GM20431 (cell line): ENCODE results near the gene CATSPERZ.

ENCODE experiments used
- in situ Hi-C: fragments of 300-500 bp; cut with MseI, MboI; formaldehyde crosslinking; loops from one replicate; pipeline ENCODE4 v1.15.0; 2020; ENCODE audit warnings: low sequenced_read_pairs; ENCODE audit not compliant: unreplicated experiment

Gene CATSPERZ

GRCh38 chr11:64263021-64263946 lies 36.9 kb upstream of the CATSPERZ start:
- in situ Hi-C loops: no loop called here

GRCh38 chr11:64263947-64264317 lies 36.2 kb upstream of the CATSPERZ start:
- in situ Hi-C loops: no loop called here

- in situ Hi-C loops: no loop called here
Observed at GRCh38 chr11:64264371-64264852, 35.7 kb upstream of the CATSPERZ start.

GRCh38 chr11:64265176-64266160 lies 34.7 kb upstream of the CATSPERZ start:
- in situ Hi-C loops: no loop called here

- in situ Hi-C loops: no loop called here
Observed at GRCh38 chr11:64266339-64266738, 33.8 kb upstream of the CATSPERZ start.

- in situ Hi-C loops: no loop called here
Observed at GRCh38 chr11:64267207-64267945, 32.8 kb upstream of the CATSPERZ start.

GRCh38 chr11:64268025-64268892 lies 31.9 kb upstream of the CATSPERZ start:
- in situ Hi-C loops: no loop called here

- in situ Hi-C loops: no loop called here
Observed at GRCh38 chr11:64268893-64269539, 31.1 kb upstream of the CATSPERZ start.

GRCh38 chr11:64269540-64270220 lies 30.5 kb upstream of the CATSPERZ start:
- in situ Hi-C loops: no loop called here

- in situ Hi-C loops: no loop called here
Observed at GRCh38 chr11:64275031-64275800, 24.9 kb upstream of the CATSPERZ start.

- in situ Hi-C loops: no loop called here
Observed at GRCh38 chr11:64275841-64276240, 24.3 kb upstream of the CATSPERZ start.

GRCh38 chr11:64276653-64277431 lies 23.3 kb upstream of the CATSPERZ start:
- in situ Hi-C loops: no loop called here

- in situ Hi-C loops: no loop called here
Observed at GRCh38 chr11:64278576-64279190, 21.5 kb upstream of the CATSPERZ start.

- in situ Hi-C loops: no loop called here
Observed at GRCh38 chr11:64281957-64282770, 18.0 kb upstream of the CATSPERZ start.

- in situ Hi-C loops: no loop called here
Observed at GRCh38 chr11:64283092-64283491, 17.1 kb upstream of the CATSPERZ start.
